Muscle layer of colon (tissue), 2 donors: ENCODE results near the gene AEN.

Experiments
- H3K27ac ChIP-seq: one replicate; pipeline ENCODE4 v1.7.0; 2013; ENCODE audit warnings: low read depth, mild to moderate bottlenecking, low read length, moderate library complexity
- H3K27me3 ChIP-seq, 2 donors: one replicate each; pipeline ENCODE4 v1.7.0; 2013; ENCODE audit warnings: low read length in 2 of 2, mild to moderate bottlenecking in 2 of 2; ENCODE audit not compliant: insufficient read depth in 2 of 2, control insufficient read depth in 1 of 2
- H3K36me3 ChIP-seq: one replicate; pipeline ENCODE4 v1.7.0; 2013; ENCODE audit warnings: mild to moderate bottlenecking, low read length; ENCODE audit not compliant: insufficient read depth
- H3K4me1 ChIP-seq: one replicate; pipeline ENCODE4 v1.7.0; 2013; ENCODE audit warnings: mild to moderate bottlenecking, low read length; ENCODE audit not compliant: insufficient read depth
- H3K4me3 ChIP-seq, 2 donors: one replicate each; pipeline ENCODE4 v1.7.0; 2013; ENCODE audit warnings: low read length in 2 of 2, low read depth in 1 of 2, mild to moderate bottlenecking in 1 of 2, moderate library complexity in 1 of 2
- H3K9ac ChIP-seq: one replicate; pipeline ENCODE4 v1.7.0; 2013; ENCODE audit warnings: low read length
- H3K9me3 ChIP-seq: one replicate; pipeline ENCODE4 v1.7.0; 2013; ENCODE audit warnings: mild to moderate bottlenecking, low read length
- donor health status: abdominal sarcoma.
- donor health status: Adenocarcinoma of cecum.

AEN gene

DNA sequence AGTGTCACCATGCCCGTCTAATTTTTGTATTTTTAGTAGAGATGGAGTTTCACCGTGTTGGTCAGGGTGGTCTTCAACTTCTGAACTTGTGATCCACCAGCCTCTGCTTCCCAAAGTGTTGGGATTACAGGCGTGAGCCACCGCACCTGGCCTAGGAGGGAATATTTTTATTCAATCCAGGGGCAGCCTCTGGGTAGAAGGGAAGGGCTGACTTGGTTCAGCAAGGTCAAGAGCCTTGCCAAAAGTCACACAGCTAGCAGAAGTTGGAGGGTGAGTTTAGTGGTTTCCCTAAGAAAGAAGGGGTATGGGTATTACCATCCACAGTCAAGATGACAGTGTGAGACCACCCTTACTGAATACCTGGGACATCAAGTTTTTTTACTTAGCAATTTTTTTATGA, 4.9 kb upstream of the AEN start:
- Histone ChIP-seq H3K27me3 (no peaks in the 10 kb centered on the region), H3K27ac (no peak overlapping the region), H3K9me3 (no peaks in the 10 kb centered on the region), H3K4me3 (no peak overlapping the region), H3K4me1 (peaks cover 5% of the 10 kb centered on the region), H3K9ac (no peak overlapping the region), H3K36me3 (no peaks in the 10 kb centered on the region)

- H3K4me3 ChIP-seq = no peak overlapping the region
- H3K9ac ChIP-seq = no peak overlapping the region
- H3K27me3 ChIP-seq = no peaks in the 10 kb centered on the region
- H3K27ac ChIP-seq = no peak overlapping the region
- H3K4me1 ChIP-seq = peaks cover 10% of the 10 kb centered on the region
- no peaks in the 10 kb centered on the region for H3K36me3 ChIP-seq
- H3K9me3 ChIP-seq = no peaks in the 10 kb centered on the region
These were observed 4.0 kb upstream of the AEN start for GRCh38 chr15:88617031-88617722.

- peaks cover 15% of the 10 kb centered on the region for H3K4me1 ChIP-seq
- no peak overlapping the region for H3K9ac ChIP-seq
- H3K27ac ChIP-seq = no peak overlapping the region
- H3K4me3 ChIP-seq = no peak overlapping the region
- H3K9me3 ChIP-seq = no peaks in the 10 kb centered on the region
- no peaks in the 10 kb centered on the region for H3K36me3 ChIP-seq
- H3K27me3 ChIP-seq = no peaks in the 10 kb centered on the region
These were observed 3.4 kb upstream of the AEN start for GRCh38 chr15:88617790-88618189.

- Histone ChIP-seq H3K9me3 (no peaks in the 10 kb centered on the region), H3K27ac (no peak overlapping the region), H3K9ac (no peak overlapping the region), H3K4me3 (no peak overlapping the region), H3K27me3 (no peaks in the 10 kb centered on the region), H3K4me1 (peaks cover 16% of the 10 kb centered on the region), H3K36me3 (no peaks in the 10 kb centered on the region)
These were observed 2.5 kb upstream of the AEN start for GRCh38 chr15:88618686-88619085.

DNA sequence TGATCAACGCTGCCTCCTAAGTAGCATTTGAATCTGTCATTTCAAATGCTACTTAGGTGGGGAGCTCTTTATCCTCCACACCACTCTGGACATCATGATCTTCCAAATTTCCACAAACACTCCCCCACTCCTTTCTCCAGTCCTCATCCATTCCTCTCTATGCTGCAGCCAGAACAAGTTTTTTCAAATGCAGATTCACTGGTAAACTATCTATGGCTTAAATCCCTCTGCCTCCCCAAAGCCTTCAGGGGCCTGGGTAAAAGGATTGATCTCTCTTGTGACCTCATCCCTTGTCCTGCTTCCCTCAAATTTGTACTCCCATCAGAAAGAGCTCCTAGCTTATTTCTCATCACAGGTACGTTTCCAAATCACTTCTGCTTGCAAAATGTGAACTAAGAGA, 1.3 kb upstream of the AEN start:
- no peak overlapping the region for H3K27ac ChIP-seq
- H3K9me3 ChIP-seq = no peaks in the 10 kb centered on the region
- H3K27me3 ChIP-seq = no peaks in the 10 kb centered on the region
- H3K9ac ChIP-seq = no peak overlapping the region
- H3K36me3 ChIP-seq = no peaks in the 10 kb centered on the region
- H3K4me3 ChIP-seq = no peak overlapping the region
- H3K4me1 ChIP-seq = peaks cover 25% of the 10 kb centered on the region

DNA sequence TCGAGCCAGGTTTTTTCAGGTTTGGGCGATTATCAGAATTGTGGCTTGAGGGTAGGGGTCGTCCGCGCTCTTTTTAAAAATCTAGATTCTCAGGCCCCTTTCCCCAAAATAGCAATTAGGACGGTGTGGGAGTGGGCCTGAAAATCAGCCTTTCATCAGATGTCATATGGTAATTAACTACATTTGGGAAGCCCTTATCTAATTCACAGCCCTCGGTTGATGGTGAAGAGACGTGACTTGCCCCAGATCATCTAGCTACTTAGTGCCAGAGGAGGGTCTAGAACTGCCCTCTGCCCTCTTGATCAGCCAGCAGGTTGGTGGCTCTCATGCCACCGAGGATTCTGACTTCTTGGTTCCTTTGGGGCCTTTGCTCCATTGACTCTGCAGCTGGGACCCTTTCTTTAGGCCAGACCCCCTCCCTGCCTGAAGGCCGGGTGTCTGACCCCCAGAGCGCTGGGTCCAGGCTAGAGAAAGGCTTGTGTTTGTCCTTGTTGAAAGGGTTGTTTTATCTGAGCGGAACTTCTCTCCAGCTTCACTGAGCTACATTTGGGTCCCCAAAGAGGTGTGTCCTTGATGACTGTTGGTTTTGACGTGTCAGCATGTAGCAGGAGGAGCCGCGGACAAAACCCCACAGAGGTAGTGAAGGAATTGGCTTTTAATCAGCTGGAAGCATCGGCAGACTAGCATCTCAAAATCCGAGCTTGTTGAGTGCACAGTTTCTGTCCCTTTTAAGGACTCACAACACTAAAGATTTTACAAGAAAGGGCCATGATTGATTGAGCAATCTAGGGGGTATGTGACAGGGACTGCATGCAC, 857 bp downstream of the AEN start:
- Histone ChIP-seq H3K27me3 (no peaks in the 10 kb centered on the region), H3K9me3 (no peaks in the 10 kb centered on the region), H3K36me3 (no peaks in the 10 kb centered on the region), H3K27ac (peak overlapping the region; percentile 84), H3K4me3 (peak overlapping the region; percentile 85 to 86), H3K4me1 (peaks cover 27% of the 10 kb centered on the region), H3K9ac (peak overlapping the region; percentile 80)

- H3K36me3 ChIP-seq = peaks cover 2% of the 10 kb centered on the region
- peak overlapping the region; percentile 80 for H3K9ac ChIP-seq
- peaks cover 27% of the 10 kb centered on the region for H3K4me1 ChIP-seq
- H3K4me3 ChIP-seq = peak overlapping the region; percentile 85 to 86
- H3K9me3 ChIP-seq = no peaks in the 10 kb centered on the region
- no peaks in the 10 kb centered on the region for H3K27me3 ChIP-seq
- H3K27ac ChIP-seq = peak overlapping the region; percentile 84
These were observed 1.4 kb downstream of the AEN start for GRCh38 chr15:88622605-88622975.

GRCh38 chr15:88623061-88623460, 1.9 kb downstream of the AEN start:
- Histone ChIP-seq H3K27me3 (no peaks in the 10 kb centered on the region), H3K9ac (no peak overlapping the region), H3K27ac (peak overlapping the region; percentile 12), H3K4me1 (peaks cover 27% of the 10 kb centered on the region), H3K4me3 (no peak overlapping the region), H3K9me3 (no peaks in the 10 kb centered on the region), H3K36me3 (peaks cover 7% of the 10 kb centered on the region)

- no peak overlapping the region for H3K4me3 ChIP-seq
- no peaks in the 10 kb centered on the region for H3K9me3 ChIP-seq
- H3K27me3 ChIP-seq = no peaks in the 10 kb centered on the region
- H3K9ac ChIP-seq = peak overlapping the region; percentile 25
- H3K27ac ChIP-seq = no peak overlapping the region
- peaks cover 12% of the 10 kb centered on the region for H3K36me3 ChIP-seq
- H3K4me1 ChIP-seq = peaks cover 27% of the 10 kb centered on the region
These were observed 2.5 kb downstream of the AEN start for GRCh38 chr15:88623632-88624031.

- no peaks in the 10 kb centered on the region for H3K9me3 ChIP-seq
- H3K4me1 ChIP-seq = peaks cover 27% of the 10 kb centered on the region
- peaks cover 20% of the 10 kb centered on the region for H3K36me3 ChIP-seq
- H3K27me3 ChIP-seq = no peaks in the 10 kb centered on the region
- H3K27ac ChIP-seq = no peak overlapping the region
- peak overlapping the region in 1 of 2 donors; percentile 27 for H3K4me3 ChIP-seq
- peak overlapping the region; percentile 25 for H3K9ac ChIP-seq
These were observed 3.2 kb downstream of the AEN start for GRCh38 chr15:88624156-88624970.

DNA sequence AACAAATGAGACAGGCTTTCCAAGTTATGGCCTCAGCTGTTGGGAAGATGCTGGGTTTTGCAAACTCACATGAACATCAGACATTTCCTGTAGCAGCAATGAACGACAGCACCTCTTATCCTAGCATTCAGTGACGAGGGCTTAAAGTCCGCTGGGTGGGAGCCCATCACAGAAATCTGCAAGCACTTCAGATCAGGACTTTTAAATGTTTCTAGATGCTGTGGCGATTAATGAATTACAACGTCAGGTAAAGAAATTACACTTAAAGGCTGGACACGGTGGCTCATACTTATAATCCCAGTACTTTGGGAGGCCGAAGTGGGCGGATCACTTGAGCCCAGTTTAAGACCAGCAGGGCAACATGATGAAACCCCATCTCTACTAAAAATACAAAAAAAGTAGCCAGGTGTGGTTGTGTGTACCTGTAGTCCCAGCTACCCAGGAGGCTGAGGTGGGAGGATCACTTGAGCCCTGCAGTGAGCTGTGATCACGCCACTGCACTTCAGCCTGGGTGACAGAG, 3.9 kb downstream of the AEN start:
- H3K9me3 ChIP-seq = no peaks in the 10 kb centered on the region
- peaks cover 27% of the 10 kb centered on the region for H3K4me1 ChIP-seq
- H3K9ac ChIP-seq = peak overlapping the region; percentile 24
- no peaks in the 10 kb centered on the region for H3K27me3 ChIP-seq
- H3K4me3 ChIP-seq = peak overlapping the region in 1 of 2 donors; percentile 27
- H3K27ac ChIP-seq = no peak overlapping the region
- H3K36me3 ChIP-seq = peaks cover 26% of the 10 kb centered on the region
